ENCODE data around the gene ZNF541.

ZNF541 gene

DNA sequence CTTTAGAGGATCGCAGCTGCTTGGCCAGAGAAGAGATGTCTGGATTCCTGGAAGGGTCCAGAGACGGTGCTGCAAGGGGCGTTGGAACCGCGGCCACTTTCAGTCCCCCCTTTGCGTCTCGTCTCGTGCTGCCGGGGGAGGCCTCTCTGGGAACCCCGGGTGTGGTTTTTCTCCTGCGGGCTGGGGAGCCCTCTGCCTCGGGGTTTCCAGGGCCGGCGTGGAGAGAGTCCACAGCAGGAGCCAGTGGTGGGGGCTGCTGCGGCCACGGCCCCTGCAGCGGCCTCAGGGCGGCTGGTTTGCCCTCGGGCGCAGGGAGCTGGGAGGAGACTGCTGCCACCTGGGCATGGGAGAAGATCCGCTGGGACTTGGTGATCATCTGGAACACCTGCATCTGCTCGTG lies 28.5 kb downstream of the ZNF541 start:
- no peak for DNase-seq

DNA sequence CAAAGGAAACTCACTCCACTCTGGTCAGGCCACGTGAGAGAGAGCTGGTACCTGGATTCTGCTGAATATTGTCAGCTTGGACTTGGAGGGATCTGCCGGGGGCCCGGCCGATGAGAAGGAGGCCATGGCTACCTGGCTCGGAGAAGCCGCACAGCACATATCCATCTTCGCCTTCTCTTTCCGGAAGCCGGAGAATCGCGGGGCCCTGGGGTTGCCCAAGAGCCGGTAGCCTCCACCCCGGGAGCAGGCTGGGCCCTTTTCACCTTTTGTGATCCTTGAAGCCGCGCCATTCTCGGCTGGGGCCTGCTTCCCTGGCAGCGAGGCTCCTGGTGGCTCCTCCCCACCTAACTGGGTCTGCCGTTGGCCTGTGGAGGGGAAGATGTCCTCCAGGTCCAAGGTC lies 28.9 kb downstream of the ZNF541 start:
- no peak for DNase-seq

- no peak for DNase-seq
Measured at GRCh38 chr19:47542030-47542475, 30.9 kb downstream of the ZNF541 start.

- no peak for DNase-seq
Measured at GRCh38 chr19:47541518-47541917, 31.4 kb downstream of the ZNF541 start.

DNA sequence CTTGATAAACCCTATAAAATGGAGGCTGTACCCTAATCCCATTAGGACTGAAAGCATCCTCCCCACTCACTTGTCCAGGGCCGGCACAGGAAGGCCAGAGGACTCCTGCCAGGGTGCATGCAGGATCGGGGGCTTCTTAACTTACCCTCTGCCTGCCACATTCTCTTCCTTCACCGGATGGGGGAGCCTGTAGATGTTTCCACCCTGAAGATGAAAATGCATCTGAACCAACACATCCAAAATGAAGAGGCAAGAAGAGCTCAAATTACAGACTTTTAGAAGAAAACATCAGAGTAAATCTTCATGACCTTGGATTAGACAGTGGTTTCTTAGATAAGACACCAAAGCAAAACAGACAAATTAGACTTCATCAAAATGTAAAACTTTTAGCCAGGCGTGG lies 32.2 kb downstream of the ZNF541 start:
- no peak for DNase-seq

DNA sequence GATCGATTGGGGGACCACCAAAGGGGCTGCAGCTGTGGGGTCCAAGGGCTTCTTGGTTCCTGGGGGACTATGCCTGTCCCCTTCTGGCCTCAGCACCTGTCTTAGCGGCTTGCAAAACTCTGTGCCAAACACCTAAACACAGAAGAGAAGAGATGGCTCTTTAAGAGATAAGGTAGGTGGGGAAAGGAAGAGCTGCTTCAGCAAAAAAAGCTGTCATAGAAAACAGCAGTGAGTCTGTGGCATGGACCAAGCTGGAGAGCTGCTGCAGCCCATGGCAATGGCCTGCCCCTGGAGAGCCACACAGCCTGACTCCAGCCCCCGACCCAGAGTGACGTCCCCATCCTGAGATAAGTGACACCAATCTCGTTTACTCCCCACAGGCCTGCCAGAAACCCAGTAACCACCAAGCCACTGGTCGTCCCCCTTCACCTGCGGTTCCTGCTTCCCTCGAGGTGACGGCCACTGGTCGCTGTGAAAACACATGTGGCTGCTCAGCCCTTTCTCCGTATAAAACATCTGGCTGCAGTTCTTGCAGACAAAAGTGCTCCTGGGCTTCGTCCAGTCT lies 33.1 kb downstream of the ZNF541 start:
- DNase-seq, result no peak

DNA sequence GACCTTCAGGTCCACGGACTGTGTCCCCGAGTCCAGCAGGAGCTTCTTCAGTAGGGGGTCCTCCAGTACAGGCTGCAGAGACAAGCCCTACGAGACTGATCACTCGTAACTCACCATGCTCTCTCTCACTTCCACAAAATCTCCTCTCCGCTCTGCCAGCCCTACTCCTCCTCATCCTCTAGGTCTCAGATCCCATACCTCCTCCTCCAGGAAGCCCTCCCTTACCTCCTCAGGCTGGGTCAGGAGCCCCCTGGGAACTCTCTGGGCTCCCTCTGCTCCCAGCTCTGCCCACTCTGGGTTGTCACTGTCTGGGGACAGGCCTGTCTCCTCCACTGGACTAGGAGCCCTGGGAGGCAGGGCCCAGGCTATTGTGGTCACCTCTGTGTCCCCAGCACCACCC lies 34.1 kb downstream of the ZNF541 start:
- DNase-seq, result no peak

- no peak for DNase-seq
Measured at GRCh38 chr19:47537493-47537892, 35.5 kb downstream of the ZNF541 start.

DNA sequence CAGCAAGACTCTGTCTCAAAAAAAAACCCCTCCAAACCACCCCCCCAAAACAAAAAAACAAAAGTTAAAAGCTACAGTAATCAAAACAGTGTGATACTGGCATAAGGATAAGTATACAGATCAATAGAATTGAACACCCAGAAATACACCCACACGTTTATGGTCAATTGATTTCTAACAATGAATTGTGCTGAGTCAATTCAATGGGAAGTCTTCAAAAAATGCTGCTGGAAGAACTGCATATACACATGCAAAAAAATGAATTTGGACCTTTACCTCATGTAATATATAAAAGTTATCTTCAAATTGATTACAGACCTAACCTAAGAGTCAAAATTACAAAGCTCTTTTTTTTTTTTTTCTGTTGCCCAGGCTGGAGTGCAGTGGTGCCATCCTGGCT lies 38.3 kb downstream of the ZNF541 start:
- no peak for DNase-seq

DNA sequence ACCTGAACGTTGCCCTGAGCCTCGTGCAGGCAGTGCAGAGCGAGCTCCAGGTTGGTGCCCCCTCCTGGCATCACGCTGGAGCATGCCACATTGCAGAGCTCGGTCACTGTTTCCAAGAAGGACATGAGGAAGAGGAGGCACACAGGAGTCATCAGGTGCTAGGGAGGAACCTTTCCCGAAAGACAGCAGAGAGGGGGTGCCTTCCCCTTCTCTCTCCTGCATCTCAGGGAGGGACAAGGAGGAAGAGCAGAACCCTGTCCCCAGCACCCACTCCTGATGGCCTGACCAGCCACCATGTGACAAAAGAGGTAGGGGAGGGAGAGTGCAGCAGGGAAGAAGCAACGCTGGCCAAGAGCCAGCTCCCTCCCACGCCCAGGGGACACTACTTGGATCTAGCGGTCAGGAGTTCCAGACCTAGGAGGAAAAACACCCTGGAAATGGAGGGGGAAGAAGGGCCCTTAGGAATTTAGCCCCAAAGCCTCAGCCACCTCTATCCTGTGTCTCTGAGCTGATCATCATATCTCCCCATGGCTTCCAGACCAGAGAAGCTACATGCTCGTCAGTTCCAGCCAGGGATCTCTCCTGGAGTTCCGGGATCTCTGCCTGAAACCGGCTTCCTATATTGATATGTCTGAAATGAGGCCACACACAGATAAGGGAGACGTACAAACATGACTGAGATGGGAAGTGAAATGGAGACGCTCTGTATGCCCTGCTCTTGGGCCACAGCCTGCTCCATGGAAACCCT lies 41.1 kb downstream of the ZNF541 start:
- DNase-seq, result no peak

DNA sequence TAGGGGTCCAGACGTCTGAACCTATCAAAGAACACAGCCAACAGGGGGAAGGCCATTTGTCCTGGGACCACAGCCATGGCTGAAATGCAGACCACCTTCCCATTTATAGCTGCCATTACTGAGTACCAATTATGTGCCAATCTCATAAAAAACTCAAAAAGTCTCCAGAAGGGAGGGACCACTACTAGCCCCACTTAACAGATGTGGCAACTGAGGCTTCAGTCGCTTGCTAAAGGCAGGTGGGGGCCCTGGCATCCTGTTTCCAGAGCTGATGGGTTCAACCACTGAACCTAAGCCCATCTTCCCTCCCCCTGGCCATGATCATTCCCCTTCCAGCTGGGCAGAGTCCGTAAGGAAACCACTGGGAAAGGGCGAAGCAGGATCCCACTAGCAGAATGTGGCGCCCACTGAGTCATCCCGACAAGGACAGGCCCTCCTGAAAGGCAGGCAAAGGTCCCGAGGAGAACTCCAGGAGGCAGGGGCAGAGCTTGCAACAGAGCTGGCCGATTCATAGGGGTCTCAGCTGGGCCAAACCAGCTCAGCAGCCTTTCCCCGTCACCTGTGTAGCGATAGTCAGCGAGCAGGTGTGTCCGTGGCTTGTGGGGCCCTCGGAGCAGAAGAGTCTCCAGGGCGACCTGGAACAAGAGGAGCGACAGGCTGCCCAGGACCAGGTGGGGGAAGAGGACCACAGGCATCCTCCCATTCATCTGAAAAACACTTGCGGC lies 43.8 kb downstream of the ZNF541 start:
- DNase-seq, result no peak

DNA sequence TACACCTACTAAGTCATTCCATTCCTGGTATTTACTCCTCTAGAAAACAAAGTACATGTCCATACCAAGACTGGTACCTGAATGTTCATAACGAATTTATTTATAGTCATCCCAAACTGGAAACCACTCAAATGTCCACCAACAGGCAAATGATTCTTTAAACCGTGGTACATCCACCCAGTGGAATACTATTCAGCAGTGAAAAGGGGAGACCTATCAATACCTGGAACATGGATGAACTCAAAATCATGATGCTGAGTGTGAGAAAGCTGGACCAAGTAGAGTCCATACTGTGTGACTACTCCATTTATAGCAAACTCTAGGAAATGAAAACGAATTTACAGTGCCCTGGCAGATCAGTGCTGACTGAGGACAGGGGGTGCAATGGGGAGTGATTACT lies 46.1 kb downstream of the ZNF541 start:
- DNase-seq, result no peak

DNA sequence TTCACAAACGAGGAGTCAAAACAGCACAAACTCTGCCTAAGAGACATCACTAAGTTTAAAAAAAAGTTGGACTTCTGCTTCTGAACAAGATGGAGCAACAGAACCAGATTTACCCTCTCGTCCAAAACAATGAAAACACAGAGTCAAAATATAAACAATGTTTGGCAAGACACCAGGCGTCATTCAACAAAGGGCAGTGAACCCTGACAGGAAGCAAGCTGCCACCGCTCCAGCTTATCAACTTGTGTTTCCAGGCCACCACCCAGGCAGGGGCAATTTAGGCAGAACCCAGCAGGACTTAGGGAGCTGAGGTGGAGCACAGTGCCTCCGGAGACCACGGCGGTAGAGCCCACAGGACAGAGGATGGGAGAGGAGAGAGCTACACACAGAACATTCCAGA lies 49.5 kb downstream of the ZNF541 start:
- no peak for DNase-seq
